Fibroblast of pulmonary artery (primary cell): ENCODE data around the gene ACADS.

Experiments used
- DNase-seq: peaks from one replicate; pipeline ENCODE4 v3.0.0-alpha.2; 2010; ENCODE audit warnings: low read depth
- H3K4me3 ChIP-seq: replicated peaks from 2 replicates; pipeline ENCODE4 v1.5.1; 2011; ENCODE audit warnings: low read depth, mild to moderate bottlenecking, control low read depth, low read length, moderate library complexity
- CTCF ChIP-seq: IDR thresholded peaks from 2 replicates; pipeline ENCODE4 v1.5.1; 2011; ENCODE audit warnings: mild to moderate bottlenecking, control low read depth, low read length, inconsistent platforms; ENCODE audit errors: missing control alignments

ACADS gene

GRCh38 chr12:120740871-120741270 is 15.2 kb downstream of the ACADS start:
- DNase-seq, result no peak
- H3K4me3 ChIP-seq, result no peak overlapping the region
- TF ChIP-seq CTCF, result no peak

GRCh38 chr12:120741476-120742421 is 16.1 kb downstream of the ACADS start:
- no peak for DNase-seq
- H3K4me3 ChIP-seq, result no peak overlapping the region
- no peak for TF ChIP-seq CTCF

- H3K4me3 ChIP-seq, result no peak overlapping the region
- DNase-seq, result no peak
- no peak for TF ChIP-seq CTCF
Observed at GRCh38 chr12:120744922-120745493, 19.4 kb downstream of the ACADS start.

GRCh38 chr12:120748242-120748641 is 22.6 kb downstream of the ACADS start:
- TF ChIP-seq CTCF, result no peak
- DNase-seq, result no peak
- no peak overlapping the region for H3K4me3 ChIP-seq

GRCh38 chr12:120749256-120749655 is 23.6 kb downstream of the ACADS start:
- TF ChIP-seq CTCF, result no peak
- no peak for DNase-seq
- H3K4me3 ChIP-seq, result no peak overlapping the region

GRCh38 chr12:120750806-120751205 is 25.2 kb downstream of the ACADS start:
- TF ChIP-seq CTCF, result no peak
- no peak for DNase-seq

More at GRCh38 chr12:120750806-120751205, 25.2 kb downstream of the ACADS start:
- no peak overlapping the region for H3K4me3 ChIP-seq
